NCI-H226 (cell line): ENCODE results near the gene MYOF.
"Not testable (repeated sequence)": the region's sequence is repeated elsewhere in the genome, so short reads cannot be mapped to it uniquely, and the experiment has no call there.

Experiments
- DNase-seq: peaks from one replicate; pipeline ENCODE4 v3.0.0-alpha.2; 2015

Gene MYOF

DNA sequence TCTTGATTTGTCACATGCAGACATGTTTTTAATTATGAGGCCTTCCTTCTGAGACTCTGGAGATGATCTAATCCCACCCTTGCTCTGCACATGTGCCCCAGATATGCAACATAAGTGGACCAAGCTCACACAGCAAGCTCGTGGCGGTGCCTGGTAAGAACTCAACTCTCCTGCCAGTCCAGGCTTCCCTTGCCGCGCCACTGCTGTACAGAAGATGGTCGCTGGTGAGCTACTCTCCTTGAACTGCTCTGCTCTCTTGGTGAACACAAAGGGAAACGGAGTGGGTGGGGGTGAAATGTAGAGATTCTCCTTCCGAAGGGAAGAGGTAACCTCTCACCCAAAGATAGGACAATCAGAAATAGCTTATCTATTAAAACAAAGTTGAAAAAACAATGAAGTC, 25.7 kb downstream of the MYOF start:
- DNase-seq, result no peak

DNA sequence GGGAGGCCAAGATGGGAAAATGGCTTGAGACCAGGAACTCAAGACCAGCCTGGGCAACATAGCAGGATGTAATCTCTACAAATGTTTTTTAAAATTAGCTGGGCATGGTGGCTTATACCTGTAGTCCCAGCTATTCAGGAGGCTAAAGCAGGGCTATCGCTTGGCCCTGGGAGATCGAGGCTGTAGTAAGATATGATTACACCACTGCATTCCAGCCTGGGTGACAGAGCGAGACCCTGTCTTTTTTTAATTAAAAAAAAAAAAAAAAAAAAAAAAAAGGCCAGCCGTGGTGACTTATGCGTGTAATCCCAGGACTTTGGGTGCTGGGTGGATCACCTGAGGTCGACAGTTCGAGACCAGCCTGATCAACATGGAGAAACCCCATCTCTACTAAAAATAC, 27.4 kb downstream of the MYOF start:
- DNase-seq, result no peak

DNA sequence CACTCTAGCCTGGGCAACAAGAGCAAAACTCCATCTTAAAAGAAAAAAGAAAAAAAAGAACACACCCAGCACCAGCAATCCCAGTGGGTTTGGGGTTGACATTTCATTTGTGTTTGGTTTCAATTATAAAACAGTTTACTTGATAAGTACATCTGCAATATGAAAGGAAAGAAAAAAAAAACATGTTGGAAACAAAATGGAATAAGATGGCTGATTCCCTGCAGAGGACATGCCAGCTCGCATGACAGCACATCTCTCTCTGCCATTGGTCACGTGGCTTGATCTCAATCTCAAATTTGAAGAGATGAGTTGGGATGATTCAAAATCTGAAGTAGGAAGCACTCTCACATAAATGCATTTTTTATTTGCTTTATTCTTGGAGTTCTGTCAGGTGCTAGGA, 28.0 kb downstream of the MYOF start:
- DNase-seq, result no peak

DNA sequence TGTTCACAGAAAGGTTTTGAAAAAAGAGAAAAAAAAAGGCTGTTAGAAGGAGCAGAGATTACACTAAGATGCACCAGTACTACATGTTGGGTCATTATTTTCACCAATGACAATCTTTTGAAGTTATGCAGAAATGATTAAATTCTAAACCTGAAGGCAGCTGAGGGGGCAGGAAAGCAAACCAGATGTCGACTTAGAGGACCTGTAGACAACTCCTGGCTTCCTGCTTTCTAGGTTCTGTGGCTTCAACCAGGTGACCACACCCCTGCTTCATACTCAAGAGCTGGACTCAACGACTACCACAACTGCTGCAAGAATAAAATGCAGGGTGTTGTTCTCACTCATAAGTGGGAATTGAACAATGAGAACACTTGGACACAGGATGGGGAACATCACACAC, 30.0 kb downstream of the MYOF start:
- DNase-seq, result no peak

DNA sequence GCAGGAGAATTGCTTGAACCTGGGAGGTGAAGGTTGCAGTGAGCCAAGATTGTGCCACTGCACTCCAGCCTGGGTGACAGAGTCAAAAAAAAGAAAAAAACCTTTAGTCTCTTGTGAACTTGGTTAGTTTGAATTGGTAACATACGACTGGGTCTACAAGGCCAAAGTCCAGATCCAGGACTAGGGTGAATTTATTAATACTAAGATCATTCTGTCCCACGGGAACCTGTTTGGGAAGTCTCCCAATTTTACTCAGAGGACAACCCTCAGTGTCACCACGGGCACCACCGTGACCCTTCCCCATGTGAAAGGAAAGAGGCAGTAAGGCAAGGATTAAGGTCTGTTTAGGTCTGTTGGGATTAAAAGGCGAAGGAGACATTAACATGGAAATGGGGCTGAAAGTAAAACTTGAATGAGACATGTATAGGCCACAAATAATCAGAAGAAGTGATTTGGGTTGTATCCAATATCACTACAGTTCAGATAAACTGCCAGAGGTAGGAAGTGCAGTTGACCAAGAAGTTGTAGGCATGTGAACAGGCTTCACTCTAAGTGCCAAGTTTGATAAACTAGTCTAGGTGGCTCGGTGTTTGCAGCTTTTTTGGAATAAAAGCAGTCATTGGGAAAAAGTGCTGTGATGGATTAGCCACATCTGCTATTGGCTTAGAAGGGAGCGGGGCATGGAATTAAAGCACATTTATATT, 30.7 kb downstream of the MYOF start:
- DNase-seq, result no peak

DNA sequence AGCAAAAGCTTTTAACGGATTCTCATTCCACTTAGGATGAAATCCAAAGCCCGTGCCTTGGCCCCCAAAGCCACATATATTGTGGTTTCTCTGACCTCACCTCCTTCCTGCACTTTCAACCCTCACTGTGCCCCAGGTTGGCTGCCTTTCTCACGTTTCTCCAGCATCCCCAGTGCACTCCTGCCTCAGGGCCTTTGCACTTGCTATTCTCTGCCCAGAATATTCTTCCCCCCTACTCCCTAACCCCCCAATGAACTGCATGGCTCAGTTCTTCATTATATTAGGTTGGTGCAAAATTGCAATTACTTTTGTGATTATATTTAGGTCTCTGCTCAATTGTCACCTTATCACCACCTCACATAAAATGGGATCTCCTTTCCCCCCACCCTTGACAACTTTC, 34.2 kb downstream of the MYOF start:
- no peak for DNase-seq

DNA sequence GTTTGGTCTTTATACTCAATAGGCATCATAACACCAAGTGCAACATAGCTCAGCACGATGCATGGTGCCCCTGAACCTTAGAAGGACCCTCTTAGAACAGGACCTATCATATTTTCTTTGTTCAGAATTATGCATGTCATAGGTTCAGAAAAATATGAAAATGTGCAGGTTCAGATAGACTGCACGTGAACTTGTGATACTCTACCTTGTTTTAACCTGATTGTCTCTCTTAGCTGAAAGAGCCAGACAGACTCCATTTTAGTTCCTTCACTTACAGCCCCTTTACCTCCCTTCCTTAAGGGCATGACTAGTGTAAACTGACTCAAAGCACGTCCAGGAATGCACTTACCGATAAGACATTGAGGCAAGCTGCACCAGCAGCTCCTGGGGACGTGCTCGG, 35.1 kb downstream of the MYOF start:
- no peak for DNase-seq

DNA sequence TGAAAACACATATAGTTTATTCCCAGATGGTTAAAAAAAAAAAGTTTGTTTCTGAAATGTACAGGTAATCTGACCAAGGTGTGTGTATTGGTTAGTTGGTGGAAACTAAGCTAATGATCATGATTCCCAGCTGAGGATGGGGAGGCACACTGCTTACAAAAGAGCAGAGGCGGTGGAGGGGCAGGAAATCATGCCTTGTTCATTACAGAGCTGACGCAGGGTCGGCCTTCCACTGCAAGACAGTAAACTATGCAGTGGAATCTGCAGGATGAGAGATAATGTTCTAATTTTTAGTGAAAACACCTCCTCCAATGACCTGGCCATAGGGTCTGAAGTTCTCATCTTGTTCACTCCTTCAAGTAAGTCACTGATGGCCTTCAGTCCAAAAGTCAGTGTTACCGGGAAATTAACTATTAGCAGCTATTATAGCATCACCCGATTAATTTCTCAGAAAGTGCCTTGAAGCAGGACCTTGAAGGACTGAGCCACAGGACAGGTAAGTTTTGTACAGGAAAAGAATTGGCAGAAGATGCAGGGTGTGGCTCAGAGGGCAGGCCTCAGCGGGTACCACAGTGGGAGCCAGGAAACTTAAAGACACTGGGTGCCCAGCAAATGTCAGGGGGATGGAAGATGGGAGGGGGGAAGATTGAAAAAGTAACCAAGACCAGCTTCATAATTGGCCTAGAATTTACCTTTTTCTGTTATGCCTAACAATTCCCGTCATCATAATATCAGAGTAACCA, 36.0 kb downstream of the MYOF start:
- DNase-seq, result no peak

DNA sequence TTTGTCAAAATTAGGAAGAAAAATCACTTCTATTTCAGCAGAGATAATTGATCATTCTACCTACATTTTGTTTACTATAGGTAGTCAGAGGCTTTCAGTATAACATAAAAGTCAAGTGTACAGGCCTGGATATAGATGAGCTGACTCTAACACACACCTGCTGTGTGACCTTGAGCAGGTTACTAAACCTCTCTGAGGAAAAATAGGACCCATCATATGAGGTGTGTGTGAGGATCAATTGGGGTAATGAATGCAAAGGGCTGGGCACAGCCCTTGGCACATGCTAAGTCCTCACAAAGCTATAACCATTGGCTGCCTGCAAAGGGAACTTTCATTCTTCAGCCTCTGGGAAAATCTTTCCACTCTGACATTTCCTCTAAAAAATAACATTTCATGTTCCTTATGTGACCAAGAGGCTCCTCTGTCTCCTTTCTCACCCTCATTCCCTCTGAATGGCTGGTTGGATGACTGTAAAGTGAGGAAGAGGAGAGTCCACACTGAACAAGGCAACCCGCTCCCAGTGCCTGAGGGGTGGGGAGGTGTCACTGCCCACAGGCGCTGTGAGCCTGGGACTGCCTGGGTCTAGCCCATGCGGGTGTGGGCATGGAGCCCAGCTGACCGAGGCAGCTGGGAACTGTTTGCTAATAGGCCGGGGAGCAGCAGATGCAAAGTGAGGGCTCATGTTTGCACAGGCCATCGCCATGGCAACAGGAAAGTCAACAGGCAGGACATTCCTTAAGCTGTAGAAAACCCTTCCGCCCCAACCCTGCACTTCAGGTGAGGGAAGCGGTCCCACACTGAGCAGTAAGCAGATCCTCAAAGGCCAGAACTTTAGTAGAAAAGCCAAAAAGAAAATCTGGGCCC, 36.8 kb downstream of the MYOF start:
- peak; percentile 99 for DNase-seq

DNA sequence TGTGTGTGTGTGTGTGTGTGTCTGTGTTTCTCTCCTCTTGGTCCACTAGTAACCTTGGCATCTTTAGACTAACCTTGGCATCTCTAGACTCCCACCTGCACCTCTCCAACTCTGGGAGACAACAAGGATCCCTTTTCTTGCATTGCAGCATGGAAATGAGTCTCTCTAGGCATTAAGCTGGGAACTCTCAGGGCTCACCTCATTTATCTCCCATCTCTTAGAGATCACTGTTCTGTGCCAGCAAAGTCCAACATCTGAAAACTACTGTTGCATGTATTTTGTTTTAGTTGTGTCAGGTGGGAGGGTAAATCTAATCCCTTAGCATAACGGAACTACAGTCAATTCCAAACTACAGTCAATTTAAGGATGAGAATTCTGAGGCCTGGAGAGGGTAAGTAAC, 38.7 kb downstream of the MYOF start:
- DNase-seq, result no peak

DNA sequence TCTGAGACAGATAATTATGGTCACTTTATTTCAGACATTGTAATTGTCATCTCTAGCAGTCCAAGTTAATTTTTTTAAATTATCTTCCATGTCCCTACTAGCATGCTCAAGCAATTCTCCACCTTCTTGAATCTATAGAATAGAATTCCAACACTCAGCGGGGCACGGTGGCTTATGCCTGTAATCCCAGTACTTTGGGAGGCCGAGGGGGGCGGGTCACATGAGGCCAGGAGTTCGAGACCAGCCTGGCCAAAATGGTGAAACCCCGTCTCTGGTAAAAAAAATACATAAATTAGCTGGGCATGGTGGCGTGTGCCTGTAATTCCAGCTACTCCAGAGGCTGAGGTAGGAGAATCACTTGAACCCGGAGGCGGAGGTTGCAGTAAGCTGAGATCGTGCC, 39.4 kb downstream of the MYOF start:
- not testable (repeated sequence) for DNase-seq

DNA sequence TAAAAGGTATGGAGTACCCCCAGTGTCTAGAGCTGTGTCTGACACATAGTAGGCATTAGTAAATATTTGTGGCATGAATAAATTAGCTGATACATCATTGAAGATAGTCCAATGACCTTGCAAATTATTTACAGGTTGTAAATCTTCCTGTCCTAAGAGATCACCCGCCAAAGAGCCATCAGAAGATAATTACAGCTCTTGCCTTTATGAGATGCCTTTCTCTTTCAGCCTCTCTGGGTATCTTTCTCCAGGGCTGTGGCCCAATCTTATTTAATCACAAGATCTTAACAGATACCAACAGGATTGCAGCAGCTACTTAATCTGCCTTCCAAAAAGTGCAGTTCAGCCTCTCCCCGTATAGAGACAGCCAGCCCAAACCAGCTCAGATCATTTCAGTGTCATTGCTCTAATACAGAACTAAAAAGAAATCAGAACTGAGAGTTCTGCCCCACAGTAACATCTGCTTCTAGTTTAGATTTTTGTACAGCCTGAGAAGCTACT, 41.5 kb downstream of the MYOF start:
- no peak for DNase-seq

DNA sequence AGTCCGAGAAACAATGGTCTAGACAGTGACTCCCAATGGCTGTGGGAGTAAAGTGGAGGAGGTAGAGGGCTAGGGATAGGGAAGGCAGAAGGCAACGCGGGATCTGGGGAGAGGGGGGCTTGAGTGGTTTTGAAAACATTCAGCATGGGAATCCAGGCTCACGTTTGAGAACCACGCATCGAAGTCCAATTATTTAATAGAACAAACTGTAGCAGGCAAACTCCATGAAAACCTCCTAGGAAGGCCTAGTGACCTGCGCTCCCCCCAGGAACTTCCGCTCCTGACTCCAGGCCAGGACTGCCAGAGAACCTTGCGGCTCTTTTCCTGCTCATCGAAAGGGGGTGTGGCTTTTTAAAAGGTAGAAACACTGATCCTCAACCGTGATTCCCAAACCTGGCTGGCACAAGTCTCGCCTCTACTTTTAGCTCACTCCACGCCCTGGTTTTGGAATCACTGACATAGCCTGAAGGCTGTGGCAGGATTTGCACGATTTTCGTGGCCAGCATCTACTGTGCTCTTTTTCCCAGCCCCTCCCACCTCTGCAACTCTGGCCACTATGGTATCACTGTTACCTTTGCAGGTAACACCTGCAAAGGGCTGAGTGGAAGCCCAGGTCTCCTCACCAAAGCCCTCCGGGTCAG, 43.4 kb downstream of the MYOF start:
- peak; percentile 84 for DNase-seq

DNA sequence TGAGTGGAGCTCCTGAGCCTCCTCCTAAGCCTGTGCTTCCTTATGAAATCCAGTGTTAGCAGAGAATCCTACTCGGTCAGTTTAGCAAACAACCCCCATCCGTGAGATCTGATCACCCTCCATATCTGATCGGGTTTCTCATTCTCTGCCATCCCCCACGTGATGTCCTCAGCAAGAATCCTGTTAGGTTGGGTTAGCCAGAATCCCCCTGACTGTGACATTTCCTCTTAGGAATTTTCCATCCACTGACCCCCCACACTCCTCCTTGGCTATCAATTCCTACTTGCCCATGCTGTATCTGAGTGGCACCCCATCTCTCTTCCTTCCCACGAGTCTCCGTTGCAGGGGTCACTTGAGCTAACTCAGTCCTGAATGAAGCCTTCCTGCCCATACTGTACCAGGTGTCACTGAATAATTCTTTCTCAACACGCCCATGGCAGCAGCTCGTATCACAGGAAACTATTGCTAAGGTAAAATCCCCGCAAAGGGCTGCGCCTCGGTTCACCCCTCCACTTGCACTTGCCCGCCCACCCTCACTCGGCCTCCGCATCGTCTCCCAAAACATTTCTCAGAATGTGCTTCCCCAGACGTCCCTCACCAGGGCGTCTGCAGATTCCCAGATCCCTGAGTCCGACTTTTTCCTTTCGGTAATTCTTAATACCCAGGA, 44.1 kb downstream of the MYOF start:
- peak; percentile 61 for DNase-seq

DNA sequence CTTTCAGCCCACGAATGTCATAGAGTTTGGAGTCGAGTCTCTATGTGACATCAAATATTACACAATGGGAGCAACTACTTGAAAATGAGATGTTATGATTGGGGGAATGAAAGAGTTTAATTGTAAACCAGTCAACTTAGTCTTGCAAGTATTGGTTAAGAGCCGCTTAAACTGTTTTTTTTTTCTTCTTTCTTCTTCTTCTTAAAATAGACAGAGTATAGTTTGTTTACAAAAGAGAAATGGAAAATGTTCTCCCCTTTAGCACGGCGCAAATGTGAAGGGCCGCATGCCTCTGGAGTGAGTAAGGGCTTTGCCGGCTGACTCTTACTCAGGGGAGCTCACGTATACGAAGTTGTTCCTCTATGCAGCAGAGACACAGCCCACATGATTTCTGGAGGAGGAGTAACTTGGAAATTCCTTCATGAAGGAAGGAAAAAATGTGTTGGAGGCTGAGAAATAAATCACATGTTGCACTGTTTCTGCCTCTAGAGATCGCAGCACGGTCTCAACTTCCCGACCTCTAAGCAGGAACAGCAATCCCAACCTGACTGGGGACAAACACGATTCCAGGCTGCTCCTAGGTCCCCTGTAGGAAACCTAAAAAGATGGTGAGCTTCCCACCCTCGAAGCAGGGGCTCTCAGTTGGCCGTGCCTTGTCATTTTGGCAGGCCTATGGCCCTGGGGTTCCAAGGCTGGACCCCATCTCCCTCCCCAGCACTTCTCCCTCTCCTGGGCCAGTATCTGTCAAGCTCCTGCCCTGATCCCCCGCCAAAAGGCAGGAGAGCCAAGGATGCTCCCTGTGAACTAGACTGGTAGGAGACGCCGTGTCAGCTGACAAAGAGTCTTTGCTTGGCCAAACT, 44.8 kb downstream of the MYOF start:
- peak; percentile 99 for DNase-seq

DNA sequence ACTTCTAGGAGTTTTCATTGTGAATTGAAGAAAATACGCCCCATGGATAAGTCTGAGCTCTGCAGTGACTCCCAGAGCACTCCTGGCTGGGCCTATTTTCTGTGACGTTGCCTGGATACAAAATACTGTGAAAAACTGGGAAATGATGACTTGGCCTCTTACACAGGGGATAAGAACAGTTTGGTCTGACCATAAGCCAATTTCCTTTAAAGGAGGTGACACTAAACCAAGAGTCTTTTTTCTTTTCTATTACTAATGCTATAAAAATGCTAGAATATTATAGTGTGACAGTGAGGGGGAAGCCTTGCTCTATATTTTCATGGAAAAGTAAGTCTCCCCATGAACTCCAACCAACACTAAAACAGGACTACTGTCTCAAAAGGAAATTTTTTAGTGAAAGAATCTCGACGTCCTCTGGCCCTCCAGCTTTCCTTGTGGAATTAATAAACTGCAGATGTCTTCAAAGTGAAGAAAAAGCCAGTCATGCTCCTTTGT, 45.5 kb downstream of the MYOF start:
- DNase-seq, result peak; percentile 73

DNA sequence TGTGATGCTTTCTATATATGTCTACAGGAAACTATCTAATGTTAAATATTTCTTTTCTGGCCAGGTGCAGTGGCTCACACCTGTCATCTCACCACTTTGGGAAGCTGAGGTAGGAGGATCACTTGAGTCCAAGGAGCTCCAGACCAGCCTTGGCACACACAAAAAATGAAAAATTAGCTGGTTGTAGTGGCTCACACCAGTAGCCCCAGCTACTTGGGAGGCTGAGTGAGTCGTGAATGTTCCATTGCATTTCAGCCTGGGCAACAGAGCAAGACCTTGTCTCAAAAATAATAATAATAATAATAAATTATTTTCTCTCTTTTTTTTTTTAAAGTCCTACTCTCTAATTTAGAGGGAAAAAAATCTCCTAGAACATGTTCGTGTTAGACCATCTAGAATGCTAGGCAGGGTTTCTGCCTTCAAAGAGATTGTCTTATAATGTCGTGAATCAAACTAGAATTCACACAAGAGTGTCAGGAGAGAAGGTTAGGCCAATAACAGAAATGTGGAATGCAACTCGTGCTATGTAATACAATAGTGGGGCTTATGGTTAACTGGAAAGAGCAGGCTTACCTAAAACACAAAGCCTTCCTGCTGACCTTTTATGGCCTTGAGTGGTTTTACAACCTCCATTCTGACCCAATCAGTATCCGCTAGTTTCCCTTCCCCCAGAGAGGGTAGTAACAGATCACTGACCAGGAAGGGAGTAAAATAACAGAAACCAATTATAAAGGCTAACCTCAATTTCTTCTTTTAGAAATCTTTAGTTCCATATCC, 46.3 kb downstream of the MYOF start:
- DNase-seq, result peak; percentile 26

DNA sequence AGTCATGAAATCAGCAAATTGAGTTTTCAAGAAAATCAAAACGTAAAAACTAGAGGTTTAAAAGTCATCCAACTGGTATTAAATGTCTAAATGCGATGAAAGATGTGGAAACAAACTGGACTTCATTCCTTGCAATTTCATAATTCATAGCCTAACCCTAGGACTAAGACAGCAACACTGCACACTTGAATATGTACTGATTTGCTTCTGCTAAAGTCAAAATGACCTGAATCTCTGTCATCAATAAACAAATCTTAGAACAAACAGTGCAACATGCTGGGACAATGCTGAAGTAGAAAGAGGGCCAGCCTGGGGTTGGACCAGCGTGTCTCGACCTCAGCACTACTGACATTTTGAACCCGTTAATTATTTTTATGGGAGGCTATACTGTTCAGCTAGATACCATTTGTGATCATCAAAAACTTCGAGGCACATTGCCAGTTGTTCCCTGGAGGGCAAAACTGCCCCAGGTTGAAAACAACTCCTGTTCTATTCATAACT, 47.1 kb downstream of the MYOF start:
- no peak for DNase-seq

DNA sequence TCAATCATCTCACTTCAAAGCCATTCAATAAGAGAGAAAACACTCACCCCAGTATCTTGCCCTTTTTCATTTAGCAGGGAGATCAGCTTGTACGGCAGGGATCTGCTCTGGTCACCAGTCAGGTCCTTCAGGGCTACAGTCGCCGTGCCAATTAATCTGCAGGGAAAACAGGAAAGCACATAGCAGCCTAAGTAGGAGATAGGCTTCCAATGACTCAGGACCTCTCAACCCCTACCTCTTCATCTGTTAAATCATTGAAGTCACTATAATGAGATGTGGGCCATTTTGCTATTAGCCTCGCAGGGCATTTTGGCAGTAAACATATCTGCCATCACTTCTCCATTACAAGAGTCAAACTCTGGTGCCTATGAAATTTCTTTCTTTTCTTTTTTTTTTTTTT, 50.8 kb downstream of the MYOF start:
- no peak for DNase-seq

DNA sequence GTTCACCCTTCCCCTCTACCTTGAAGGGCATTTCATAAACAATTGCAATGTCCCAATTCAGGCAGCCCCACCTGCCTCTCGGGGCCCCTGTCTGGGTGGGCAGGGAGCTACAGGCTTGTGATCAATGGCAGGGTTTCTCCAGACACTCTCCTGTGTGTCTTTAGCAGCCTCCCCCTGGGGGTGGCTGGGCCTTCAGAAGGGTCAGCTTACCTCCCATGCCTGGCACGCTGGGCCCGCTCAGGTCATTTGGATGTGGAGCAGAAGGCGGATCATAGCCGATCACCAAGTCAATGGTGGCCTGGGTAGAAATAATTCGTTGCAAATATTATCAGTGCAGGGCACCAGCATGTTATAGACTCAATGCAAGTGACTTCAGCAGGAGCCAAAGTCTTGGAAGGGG, 56.3 kb downstream of the MYOF start:
- no peak for DNase-seq
